AG04449 (cell line): ENCODE measurements around the gene CPB2.

ENCODE experiments used
- CTCF ChIA-PET: fragments of 350-600 bp; formaldehyde crosslinking; extraction: SDS; loops from one replicate; lab custom pipeline; 2021; ENCODE audit warnings: antibody characterized with exemption; lab: Yijun Ruan, JAX
- POLR2A ChIA-PET: fragments of 400-600, 350-600 bp; formaldehyde crosslinking; extraction: SDS; loops from one replicate; lab custom pipeline; 2020; ENCODE audit warnings: antibody characterized with exemption, inconsistent platforms; lab: Yijun Ruan, JAX
- DNase-seq: peaks from one replicate; pipeline ENCODE4 v3.0.0-alpha.2; 2010; ENCODE audit warnings: low read depth, low spot score
- H3K4me3 ChIP-seq: 2 replicates; pipeline ENCODE4 v1.5.1; 2011; ENCODE audit warnings: low read depth, mild to moderate bottlenecking, control low read depth, low read length
- CTCF ChIP-seq: IDR thresholded peaks from one replicate; pipeline ENCODE4 v1.5.1; 2011; ENCODE audit warnings: mild to moderate bottlenecking, moderate library complexity, low read length, control low read depth, inconsistent platforms; ENCODE audit not compliant: insufficient read depth; ENCODE audit errors: missing control alignments

Gene CPB2

GRCh38 chr13:46041419-46041839 is 63.4 kb downstream of the CPB2 start:
- ChIA-PET POLR2A (interaction anchor here (0.9 kb wide), 1 partner anchor 9 kb away, joined by 3 read pairs; no protein-coding TSS in a partner anchor), CTCF (interaction anchor here (0.8 kb wide), 2 partner anchors 9 to 10 kb away, joined by 3 read pairs; no protein-coding TSS in a partner anchor)
- DNase-seq = no peak
- H3K4me3 ChIP-seq = no peak overlapping the region
- TF ChIP-seq CTCF = no peak

DNA sequence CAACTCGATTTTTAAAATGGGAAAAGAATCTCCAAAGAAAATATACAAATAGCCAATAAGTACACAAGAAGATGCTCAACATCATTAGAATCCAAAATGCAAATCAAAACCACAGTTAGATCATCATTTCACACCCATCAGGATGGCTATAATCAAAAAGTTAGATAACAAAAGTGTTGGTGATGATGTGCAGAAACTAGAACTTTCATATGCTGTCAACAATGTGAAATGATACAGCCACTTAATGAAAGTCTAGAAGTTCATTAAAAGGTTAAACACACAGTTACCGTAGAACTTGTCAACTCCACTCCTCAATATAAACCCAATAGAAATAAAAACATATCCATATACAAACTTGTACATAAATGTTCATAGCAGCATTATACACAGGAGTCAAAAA is 64.1 kb downstream of the CPB2 start:
- TF ChIP-seq CTCF = no peak
- DNase-seq = no peak
- ChIA-PET CTCF (interaction anchor here (0.8 kb wide), 1 partner anchor 10 kb away, joined by 3 read pairs; no protein-coding TSS in a partner anchor), POLR2A (no interaction called here)
- no peak overlapping the region for H3K4me3 ChIP-seq

DNA sequence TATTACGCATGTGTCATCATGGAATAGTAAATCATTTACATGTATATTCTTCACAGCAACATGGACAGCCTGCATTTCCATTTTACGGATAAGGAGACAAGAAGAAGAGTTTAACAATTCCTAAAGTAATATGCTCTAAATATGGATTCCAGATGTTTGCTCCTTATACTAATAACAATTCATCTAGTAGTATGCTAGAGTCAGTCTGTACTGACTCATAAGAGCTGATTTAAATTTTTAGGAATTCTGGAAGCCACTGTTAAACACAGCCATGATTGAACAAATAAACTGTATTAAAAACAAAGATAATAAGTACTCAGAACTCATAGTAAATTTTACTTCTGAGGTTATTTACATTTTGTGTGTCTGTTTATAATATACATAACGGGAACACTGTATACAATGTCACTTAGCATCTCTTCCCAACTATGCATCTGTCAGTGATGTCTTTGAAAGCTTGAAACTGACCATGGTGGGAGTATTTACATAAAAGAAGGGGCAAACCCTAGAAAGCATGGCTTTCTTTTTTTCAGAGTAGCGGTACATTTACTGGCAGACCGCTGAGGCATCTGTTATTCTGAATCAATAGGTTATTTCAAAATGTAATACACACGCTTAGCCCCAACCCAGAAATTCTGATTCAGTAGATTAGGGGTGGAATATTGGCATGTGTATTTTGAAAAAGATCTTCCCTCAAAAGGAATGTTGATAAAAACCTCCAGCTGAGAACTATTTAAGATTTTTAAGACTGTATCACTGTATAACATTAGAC is 65.2 kb downstream of the CPB2 start:
- ChIA-PET POLR2A (interaction anchor here (1.0 kb wide), 1 partner anchor 36 kb away, joined by 3 read pairs; no protein-coding TSS in a partner anchor), CTCF (no interaction called here)
- H3K4me3 ChIP-seq = no peak overlapping the region
- no peak for TF ChIP-seq CTCF
- no peak for DNase-seq

DNA sequence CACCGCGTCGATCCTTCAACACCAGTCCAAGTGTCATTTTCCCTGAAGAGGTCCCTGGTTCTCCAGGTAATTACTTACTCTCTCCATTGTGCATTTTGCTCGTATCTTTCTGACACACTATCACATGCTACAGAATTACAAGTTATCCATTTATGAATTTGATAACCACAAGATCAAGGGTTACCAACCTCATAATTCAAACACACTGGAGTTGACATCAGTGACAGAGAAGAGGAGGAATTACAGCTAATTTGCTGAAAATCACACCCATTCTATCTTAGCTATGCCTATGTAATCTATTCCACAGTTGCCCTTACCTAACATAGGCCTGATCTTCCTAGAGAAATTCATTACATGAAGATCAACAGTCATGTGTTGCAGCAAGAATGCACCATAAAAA is 66.5 kb downstream of the CPB2 start:
- TF ChIP-seq CTCF = no peak
- DNase-seq = no peak
- CTCF ChIA-PET = no interaction called here
- POLR2A ChIA-PET = no interaction called here
- H3K4me3 ChIP-seq = no peak overlapping the region

DNA sequence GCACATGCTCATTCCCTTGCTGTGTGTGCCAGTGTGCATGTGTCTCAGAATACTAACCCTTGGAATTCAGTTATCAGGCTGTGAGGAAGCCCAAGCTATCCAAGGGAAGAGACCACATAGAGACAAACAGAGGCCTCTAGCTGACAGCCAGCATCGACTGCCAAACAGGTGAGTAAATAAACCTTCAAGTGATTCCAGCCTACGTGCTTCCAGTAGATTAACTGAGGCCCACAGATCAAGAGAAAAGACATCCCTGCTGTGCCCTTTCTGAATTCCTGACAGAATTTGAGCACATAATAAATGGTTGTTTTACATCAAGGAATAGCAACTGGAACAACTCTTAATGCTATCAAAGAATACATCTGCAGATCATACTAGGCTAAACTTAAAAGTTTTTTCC is 69.8 kb downstream of the CPB2 start:
- no peak for TF ChIP-seq CTCF
- POLR2A ChIA-PET = no interaction called here
- DNase-seq = no peak
- H3K4me3 ChIP-seq = no peak overlapping the region
- CTCF ChIA-PET = interaction anchor here (1.1 kb wide), 1 partner anchor 16 kb away, joined by 3 read pairs; no protein-coding TSS in a partner anchor

GRCh38 chr13:46032341-46032740 is 72.5 kb downstream of the CPB2 start:
- no peak for DNase-seq
- no peak for TF ChIP-seq CTCF
- no peak overlapping the region for H3K4me3 ChIP-seq
- CTCF ChIA-PET = interaction anchor here (1.3 kb wide), 1 partner anchor 10 kb away, joined by 3 read pairs; no protein-coding TSS in a partner anchor
- POLR2A ChIA-PET = no interaction called here
